Measurements from ENCODE around the gene SLC6A18.

Gene SLC6A18

DNA sequence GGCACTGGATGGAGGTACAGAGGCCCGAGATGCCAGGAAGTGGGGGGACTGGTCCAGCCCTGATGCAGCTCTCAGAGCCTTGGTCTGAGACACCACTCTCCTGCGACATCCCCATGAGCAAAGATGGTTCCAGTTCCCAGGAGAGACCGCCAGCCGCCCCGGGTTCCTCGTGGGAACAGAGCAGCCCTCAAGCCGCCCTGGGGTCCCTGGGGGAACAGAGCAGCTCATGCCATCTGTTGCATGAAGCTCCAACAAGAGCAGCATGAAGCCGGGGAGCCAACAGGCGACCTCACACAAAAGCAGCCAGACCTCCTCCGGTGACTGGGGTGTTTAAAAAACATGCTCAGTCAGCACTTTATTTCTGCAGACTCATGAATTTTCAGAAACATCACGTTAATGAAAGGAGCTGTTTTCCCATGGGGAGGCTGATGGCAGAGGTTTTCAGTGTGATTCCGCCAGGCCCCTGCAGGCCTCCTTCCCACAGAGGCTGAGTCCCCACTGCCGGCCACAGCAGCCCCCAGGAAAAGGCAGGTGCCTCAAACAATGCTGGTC, 6.2 kb downstream of the SLC6A18 start:
- no peak for DNase-seq (ENCODE audit: low read depth in 2 of 2)

DNA sequence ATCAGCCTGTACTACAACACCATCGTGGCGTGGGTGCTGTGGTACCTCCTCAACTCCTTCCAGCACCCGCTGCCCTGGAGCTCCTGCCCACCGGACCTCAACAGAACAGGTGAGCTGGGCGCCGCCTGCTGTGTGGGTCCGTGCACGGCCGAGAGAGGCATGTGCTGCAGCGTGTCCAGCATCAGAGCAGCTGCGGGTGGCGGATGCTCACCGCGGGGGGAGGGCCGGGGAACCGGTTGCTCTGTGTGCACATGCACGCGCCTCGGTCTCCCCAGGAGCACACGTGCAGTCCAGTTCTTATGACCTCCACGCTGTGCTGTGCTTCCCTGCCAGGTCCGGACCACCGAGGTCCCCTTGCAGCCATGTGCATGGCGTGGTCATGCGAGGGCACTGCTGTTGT, 7.6 kb downstream of the SLC6A18 start:
- DNase-seq (ENCODE audit: low read depth in 2 of 2), result no peak

DNA sequence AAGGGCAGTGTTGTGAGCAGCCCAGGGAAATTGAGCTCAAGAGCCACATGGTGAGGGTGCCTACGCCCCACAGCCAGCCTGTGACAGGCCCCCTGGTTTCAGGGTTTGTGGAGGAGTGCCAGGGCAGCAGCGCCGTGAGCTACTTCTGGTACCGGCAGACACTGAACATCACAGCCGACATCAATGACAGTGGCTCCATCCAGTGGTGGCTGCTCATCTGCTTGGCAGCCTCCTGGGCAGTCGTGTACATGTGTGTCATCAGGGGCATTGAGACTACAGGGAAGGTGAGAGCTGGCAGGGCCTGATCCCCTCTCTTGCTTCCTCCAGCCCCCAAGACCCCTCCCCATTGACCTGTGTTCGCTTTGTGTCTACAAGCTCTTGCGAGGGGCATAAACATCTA, 10.2 kb downstream of the SLC6A18 start:
- no peak for DNase-seq (ENCODE audit: low read depth in 2 of 2)

DNA sequence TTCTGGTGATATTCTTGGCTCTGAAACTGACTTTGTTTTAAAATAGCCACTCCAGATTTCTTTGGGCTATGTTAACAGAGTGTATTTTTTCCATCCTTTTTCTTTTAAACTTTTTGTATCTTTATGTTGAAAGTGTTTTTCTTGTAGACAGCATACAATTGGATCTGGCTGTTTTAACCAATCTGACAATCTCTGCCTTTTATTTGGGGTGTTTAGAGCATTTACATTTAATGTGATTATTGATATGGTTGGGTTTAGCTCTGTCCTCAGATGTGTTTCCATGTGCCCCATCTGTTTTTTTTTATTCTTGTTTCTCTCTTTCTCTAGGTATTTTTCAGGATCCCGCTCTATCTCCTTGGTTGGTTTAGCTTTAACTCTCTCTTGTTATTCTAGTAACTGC, 10.7 kb downstream of the SLC6A18 start:
- no peak for DNase-seq (ENCODE audit: low read depth in 2 of 2)

DNA sequence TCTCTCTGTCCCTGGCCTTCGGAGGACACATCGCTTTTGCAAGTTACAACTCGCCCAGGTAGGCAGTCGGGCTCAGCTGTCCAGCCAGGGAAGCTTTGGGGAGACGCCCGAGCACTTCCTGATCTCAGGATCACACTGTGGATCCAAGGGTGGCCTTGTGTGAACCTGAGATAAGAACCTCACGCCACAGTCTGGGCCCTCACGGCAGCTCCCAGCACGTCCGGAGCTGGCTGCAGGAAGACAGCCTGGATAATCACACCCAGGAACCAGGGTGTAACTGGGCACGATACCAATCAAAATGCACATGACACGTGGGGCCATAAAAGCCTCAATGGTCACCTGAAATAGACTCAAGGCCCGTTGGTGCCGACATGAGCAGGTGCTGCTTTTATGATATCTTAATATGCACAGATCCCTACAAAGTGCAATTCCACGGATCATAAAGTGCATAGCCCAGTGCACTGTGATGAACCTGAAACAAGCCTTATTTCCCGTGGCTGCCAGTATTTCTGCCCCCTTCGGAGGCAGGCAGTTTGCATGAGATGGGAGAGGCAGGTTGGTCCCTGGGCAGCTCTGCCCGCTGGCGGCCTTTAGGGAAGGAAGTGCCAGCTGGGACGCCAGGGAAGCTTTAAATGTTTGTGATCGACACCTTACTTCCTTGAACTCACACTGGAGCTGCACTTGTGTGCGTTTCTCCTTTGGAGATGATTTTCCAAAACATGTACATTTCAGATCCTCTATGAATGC, 14.5 kb downstream of the SLC6A18 start:
- DNase-seq (ENCODE audit: low read depth in 2 of 2), result no peak

DNA sequence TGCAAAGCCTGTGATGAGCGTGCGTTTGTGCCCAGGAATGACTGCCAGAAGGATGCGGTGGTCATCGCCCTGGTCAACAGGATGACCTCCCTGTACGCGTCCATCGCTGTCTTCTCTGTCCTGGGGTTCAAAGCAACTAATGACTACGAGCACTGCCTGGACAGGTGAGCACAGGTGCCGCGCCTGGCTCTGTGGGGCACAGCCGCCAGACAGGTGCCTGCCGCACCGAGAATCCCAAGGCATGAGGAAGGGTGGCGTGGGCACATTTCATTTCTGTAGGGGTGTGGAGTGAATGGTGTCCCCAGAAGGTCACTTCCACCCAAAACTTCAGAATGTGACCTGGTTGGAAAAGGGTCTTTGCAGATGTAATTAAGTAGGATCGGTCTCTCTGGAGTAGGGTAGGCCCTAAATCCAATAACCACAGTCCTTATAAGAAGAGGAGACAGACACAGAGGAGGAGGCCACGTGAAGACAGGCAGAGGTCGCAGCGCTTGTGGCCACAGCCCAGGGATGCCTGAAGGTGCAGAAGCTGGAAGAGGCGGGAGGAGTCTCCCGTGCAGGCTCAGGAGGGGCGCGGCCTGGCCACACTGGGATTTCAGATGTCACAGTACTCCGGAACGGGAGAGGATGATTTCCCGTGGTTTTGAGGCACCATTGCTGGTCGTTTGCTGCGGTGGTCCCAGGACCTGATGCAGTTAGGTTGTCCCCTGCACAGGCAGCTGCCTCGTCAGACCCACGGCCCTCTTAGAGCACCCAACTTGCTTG, 15.5 kb downstream of the SLC6A18 start:
- DNase-seq (ENCODE audit: low read depth in 2 of 2), result no peak

DNA sequence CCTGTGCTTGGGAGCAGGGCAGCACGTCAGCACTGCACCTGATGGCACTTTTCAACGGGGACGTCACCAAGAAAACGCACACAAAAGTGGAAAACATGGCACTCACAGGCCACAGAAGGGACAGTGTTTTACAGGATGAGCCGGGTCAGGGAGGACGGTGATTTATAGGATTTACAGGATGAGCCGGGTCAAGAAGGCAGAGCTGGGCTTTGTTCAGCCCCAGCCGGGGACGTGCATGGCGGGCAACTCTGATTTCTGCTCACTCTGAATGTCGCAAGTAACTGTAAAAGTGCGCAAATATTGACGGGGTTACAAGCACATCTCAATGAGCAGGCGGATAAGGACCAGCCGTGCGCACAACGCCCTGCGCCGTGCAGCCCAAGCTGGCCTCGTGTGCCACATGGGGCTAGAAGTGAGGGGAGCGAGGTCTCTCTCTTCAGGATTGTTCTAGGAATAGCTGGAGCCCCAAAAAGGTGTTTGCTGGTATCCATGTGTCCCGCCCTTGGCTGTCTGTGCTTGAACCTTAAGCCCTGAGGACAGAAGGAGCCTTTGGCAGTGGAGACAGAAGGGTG, 16.4 kb downstream of the SLC6A18 start:
- no peak for DNase-seq (ENCODE audit: low read depth in 2 of 2)

DNA sequence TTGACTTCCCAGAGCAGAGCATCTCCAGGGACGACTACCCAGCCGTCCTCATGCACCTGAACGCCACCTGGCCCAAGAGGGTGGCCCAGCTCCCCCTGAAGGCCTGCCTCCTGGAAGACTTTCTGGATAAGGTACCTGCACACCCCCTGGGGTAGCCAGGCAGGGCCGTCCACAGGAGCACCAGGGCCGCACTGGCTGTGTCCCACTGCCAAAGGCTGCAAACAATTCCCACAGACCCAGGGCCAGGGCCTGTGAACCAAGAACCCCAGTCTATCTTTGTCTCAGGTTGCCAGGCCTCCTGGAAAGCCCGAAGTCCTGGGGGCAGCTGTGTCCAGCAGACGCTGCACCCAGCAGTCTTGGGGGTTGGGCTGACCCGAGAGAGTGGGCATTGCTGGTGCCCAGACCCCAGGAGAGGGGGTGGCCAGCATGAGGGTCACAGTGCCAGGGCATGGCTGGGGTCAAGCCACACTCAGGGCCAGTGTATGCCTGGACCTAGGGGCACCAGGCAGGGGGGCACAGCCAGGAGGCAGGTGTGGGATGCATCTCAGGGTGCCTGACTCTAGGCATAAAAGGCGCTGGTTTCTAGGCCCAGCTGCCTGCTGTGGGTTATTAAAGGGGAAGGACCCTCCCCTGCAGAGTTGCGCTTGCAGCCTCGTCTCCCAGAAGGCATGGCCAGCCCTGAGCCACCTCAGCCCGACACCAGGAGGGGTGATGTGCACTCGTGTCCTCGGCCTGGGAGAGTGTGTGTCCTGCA, 17.7 kb downstream of the SLC6A18 start:
- DNase-seq (ENCODE audit: low read depth in 2 of 2), result no peak

DNA sequence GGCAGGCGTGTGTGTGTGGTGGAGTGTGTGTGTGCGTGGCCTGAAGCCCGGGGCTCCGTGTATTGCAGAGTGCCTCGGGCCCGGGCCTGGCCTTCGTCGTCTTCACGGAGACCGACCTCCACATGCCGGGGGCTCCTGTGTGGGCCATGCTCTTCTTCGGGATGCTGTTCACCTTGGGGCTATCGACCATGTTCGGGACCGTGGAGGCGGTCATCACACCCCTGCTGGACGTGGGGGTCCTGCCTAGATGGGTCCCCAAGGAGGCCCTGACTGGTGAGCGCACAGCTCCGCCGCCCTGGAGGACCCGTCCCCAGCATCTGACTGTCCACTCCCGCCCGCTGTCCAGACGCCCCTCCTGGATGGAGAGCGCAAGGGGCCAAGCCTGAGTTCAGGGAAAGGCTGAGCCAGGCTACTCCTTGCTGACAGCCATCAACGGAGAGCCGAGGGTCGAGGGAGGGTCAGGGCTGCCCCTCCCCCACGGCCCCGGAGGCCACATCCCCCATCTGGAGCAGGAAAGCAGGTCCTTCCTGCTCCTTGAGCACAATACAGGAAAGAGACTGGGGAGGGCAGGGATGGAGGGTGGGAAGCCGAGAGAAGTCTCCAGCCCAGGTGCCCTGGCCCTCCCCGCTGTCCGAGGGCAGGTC, 18.4 kb downstream of the SLC6A18 start:
- DNase-seq (ENCODE audit: low read depth in 2 of 2), result no peak

DNA sequence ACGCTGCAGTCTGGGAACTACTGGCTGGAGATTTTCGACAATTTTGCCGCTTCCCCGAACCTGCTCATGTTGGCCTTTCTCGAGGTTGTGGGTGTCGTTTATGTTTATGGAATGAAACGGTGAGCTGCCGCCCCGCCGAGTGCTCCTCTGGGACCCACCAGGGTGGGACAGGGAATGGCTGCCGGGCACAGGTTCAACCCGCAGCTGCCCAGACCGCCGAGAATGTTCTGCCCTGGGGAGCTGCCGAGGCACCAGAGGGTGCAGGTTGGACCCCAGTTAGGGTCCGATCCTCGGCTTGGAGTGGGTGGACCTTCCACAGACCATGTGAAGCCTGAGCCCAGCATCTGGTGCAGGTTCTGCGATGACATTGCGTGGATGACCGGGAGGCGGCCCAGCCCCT, 19.1 kb downstream of the SLC6A18 start:
- DNase-seq (ENCODE audit: low read depth in 2 of 2), result no peak

DNA sequence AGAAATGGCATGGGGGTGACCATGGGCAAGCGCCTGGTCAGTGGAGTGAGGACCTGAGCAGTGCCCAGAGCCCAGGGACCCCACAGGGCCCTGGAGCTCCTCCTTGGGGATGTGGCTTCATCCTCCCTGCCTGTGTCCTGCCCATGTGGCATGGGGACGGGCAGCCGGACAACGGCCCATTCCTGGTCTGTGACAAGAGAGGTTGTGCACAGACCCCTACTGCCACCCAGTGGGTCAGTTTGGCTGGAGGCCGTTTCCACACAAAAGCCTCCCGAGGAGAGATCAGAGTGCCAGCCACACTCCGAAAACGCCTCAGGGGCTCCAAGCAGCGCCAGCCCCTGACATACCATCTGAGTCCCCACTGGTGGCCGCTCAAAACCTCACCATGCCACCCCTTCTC, 19.8 kb downstream of the SLC6A18 start:
- no peak for DNase-seq (ENCODE audit: low read depth in 2 of 2)

DNA sequence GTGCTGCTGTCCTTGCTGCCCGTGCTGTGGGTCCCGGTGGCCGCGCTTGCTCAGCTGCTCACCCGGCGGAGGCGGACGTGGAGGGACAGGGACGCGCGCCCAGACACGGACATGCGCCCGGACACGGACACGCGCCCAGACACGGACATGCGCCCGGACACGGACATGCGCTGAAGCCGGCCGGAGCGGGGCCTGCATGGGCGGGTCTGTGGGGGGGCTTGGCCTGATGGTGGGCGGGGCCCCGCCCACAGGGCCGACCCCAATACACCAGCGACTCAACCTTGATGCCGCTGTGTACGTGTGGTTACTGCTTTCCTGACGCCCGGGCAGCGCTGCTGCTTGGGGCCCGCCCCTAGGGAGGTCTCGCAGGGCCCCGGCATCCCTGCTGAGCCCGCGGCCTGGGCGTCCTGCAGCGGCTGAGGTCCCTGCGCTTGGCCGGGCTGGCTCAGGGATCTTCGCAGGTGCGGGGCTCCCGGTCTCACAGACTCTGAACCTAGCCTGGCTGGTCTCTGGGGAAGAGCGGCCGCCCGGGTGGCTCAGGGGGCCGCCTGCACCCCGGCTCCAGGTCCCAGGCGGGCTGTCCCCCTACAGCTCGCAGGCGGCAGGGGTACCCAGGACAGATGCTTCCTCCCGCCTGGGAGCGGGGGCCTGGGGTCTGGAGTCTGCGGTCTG, 20.9 kb downstream of the SLC6A18 start:
- no peak for DNase-seq (ENCODE audit: low read depth in 2 of 2)

DNA sequence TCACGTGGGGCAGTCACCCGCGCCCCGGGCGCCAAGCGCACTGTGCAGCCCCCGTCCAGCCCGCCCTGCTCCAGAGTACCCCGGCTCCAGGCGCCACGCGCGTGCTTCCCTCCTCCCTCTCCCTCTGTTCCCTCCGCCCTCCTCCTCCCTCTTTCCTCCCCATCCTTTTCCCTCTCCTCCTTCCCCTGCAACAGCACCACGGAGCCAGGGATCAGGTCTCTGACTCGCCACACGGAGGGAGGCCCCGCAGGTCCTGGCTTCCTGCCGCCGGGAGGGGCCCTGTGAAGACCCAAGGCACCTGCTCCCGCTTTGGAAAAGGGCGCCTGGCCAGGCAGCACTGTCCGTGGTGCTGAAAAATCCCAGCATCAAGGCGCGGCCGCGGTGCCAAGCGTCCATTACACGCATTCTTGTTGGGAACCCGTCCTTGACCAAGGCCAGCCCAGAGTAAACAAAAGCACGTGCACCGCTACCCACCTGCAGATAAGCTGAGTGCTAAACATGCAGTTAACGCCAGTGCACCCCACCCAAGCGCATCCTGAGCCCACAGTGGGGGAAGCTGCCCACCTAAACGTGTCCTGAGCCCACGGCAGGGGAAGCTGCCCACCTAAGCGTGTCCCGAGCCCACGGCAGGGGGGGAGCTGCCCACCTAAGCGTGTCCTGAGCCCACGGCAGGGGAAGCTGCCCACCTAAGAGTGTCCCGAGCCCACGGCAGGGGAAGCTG, 21.7 kb downstream of the SLC6A18 start:
- no peak for DNase-seq (ENCODE audit: low read depth in 2 of 2)

DNA sequence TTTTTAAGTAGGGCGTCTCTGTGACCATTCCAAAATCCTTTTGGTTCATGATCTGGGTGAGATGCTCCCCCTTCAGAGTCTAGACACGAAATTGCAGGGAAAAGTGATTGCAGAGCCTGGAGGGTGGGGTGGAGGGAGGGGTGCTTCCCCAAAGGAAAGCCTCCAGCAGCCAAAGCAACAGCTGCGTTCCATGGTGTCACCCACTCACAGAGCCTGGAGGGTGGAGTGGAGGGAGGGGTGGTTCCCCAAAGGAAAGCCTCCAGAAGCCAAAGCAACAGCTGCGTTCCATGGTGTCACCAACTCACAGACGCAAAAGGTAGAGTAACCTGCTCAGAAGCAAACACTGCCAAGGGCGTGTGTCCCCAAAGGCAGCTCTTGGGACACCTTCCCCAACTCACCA, 22.6 kb downstream of the SLC6A18 start:
- DNase-seq (ENCODE audit: low read depth in 2 of 2), result no peak

DNA sequence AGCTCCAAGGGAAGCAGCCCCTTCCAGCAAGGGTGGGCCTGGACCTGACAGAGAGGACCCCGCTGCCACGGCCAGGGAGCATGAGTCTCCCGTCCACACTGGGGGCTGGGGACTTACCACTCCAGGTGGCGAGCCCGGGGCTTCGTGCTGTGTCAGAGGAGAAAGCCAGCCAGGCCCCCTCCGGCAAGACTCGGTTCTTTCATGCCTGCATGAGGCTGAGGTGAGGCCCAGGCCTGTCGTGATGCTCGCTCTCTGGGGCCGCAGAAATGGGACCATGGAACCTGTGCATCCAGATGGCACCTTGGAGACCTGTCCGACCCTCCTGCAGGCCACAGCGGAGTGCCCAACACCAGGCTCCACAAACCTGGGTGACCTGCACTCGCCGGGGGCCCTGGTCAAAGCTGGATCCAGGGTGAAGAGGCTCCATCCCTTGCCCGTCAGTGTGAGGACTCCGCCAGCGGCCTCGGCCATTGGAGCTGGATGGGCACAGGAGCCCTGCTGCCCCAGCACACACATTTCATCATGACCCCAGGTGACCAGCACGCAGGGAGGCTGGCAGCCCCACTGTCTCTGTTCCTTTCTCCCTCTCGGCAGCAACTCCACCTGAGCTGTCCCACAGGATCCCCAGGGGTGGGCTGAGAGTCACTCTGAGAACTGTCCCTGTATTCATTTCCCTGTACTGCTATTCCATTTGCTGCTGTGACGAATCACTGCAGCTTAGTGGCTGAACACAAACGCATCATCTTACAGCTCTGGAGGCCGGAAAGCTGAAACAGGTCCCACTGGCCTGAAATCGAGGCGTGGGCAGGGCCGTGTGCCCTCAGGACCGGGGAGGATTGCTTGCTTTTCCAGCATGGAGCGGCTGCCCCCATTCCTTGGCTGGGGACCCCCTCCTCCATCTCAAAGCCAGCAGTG, 24.4 kb downstream of the SLC6A18 start:
- DNase-seq (ENCODE audit: low read depth in 2 of 2), result no peak

DNA sequence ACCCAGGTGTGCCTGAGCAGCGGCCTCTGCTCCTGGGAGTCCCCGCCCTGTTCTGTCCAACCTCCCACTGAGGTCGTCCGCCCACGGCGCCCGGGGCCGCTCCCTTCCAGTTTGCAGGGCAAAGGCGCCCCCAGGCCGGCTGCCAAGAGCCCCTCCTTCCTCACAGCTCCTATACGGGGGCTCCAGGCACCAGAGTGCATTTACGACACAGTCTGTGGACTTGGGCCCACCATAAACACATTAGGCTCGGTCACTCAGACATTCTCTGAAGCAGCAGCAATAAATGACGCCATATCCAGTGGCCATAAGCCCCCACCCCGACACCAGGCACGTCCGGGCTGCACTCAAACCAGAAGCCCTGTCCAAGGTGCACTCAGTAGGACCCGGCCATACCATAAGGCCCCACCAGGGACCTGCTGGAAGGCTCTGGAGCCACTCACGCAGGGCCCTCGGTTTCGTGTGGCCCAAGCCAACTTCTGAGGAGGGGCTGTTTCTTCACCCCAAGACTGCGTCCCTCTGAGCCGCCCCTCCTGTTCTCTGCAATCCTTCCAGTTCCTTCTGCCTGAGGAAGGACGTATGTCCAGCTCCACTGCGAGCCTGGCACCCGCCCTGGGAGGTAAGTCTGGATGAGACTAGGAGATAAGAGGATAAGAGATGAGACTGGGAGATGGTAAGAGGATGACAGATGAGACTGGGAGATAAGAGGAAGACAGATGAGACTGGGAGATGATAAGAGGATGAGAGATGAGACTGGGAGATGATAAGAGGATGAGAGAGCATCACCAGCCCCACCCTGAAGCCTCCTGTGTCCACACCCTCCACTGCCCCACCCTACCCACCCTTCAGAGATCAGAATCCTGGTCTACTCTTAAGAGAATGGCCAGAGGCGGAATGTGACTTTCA, 26.7 kb downstream of the SLC6A18 start:
- no peak for DNase-seq (ENCODE audit: low read depth in 2 of 2)

DNA sequence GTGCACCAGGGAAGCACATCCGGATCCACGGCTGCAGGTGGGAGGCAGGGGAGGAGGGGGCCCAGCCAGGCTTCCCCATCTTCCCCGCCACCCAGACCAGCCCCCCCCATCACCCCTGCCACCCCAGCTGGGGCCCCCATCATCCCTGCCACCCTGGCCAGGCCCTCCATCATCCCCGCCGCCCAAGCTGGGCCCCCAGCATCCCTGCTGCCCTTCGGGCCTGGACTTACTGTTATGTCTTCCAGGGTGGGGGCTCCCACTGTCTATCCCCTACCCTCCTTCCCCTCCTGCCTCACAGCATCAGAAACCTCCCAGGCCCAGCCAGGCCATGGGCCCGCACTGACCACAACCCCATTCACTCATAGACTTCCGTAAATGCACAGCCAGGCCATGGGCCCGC, 27.5 kb downstream of the SLC6A18 start:
- DNase-seq (ENCODE audit: low read depth in 2 of 2), result no peak

DNA sequence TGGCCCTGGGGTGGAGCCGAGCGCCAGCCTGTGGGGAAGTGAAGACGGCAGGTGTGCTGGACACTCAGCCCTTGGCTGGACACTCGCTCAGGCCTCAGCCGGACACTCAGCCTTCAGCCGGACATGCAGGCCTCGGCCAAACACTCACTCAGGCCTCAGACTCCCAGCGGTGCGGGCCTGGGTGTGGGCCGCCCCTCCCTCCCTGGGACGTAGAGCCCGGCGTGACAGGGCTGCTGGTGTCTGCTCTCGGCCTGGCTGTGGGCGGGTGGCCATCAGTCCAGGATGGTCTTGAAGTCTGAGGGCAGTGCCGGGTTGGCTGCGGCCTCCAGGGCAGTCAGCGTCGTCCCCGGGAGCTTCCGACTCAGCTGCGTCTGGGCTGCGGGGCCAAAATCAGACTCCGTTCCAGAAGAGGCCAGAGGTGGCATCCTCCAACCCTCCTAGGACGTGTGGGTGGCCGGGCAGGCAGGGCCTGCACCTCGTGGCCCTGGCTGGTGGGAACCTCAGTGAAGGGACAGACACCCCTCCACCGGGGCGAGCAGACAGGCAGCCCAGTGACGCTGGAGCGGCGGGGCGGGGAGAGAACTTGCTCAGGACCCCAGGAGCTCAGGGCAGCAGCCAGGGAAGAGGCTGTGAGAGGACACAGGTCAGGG, 28.4 kb downstream of the SLC6A18 start:
- no peak for DNase-seq (ENCODE audit: low read depth in 2 of 2)

All from stimulated activated CD8-positive, alpha-beta memory T cell treated with anti-CD3 and anti-CD28 coated beads, Interleukin-15, amount 100 ng/mL, for 4 hours (primary cell).